Cerebellar cortex (tissue), 1 donor: ENCODE results near the gene HNRNPD.
"Not testable (repeated sequence)": the region's sequence is repeated elsewhere in the genome, so short reads cannot be mapped to it uniquely, and the experiment has no call there.

Experiments used
- DNase-seq: peaks from one replicate; pipeline ENCODE4 v3.0.0-alpha.2; 2015; ENCODE audit warnings: low spot score

HNRNPD gene

GRCh38 chr4:82373816-82374625 lies at the start of gene HNRNPD:
HNRNPD (minus strand) TSS chr4:82373991; CDS start chr4:82373678, 313 bp downstream.
- peak; percentile 100 for DNase-seq

DNA sequence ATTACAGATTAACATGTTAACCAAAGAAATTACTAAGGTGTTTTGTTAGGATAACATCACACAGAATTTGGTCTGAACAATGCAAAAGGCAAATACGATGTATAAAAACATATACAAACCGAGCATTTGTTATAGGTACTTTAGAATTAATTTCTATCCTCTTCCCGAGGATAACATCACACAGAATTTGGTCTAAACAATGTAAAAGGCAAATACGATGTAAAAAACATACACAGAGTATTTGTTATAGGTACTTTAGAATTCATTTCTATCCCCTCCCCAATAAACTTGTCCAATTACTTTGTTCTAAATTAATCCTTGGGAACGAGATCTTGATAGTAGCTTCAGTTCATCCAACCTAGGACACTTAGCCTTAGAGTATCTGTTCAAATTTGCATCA lies 48.8 kb upstream of the HNRNPD start:
- DNase-seq: no peak

GRCh38 chr4:82421796-82422560 lies 48.2 kb upstream of the HNRNPD start:
- peak; percentile 40 for DNase-seq

DNA sequence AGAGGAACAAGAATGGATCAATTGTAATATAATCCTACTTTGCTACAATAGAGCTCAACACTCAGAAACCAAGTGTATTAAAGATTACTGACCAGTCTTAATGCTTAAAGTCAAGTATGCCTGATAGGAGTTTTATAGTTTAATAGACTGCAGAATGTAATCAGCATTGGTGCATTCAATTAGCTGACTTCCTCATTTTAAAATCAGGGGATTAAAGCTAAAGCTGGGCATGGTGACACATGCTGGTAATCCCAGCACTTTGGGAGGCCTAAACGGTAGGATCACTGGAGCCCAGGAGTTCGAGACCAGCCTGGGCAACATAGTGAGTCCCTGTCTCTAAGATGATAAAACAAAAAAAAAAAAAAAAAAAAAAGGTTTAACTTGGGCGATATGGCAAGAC lies 45.7 kb upstream of the HNRNPD start:
- DNase-seq: no peak

GRCh38 chr4:82415922-82416365 lies 42.2 kb upstream of the HNRNPD start:
- no peak for DNase-seq

DNA sequence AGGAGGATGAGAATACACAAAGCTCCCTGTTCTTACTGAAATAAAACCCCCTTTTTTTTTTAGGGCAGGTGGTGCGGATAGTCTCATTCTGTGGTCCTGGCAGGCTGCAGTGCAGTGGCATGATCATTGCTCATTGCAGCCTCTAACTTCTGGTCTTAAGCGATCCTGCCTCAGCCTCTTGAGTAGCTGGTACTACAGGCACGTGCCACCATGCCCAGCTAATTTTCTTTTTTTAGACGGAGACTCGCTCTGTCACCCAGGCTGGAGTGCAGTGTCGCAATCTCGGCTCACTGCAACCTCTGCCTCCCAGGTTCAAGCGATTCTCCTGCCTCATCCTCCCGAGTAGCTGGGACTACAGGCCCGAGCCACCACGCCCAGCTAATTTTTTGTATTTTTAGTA lies 41.3 kb upstream of the HNRNPD start:
- DNase-seq: not testable (repeated sequence)

DNA sequence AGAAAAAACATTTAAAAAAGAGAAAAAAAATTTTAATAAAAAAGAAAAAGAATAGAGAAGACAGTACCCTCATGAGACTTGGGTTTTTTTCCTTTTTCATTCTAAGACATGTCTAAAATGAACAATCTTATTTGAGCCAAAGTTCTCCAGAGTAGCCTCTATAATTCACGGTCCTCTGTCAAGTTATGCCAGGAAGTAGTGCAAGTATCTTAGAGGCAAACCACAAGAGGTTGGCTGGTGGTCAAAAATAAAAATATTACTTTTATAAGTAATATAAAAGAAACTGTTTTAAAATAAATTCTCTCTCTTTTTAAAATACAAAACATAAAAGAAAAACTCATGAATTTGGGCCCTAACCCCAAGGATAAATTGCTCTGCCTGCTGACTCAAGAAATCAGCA lies 29.9 kb upstream of the HNRNPD start:
- no peak for DNase-seq

DNA sequence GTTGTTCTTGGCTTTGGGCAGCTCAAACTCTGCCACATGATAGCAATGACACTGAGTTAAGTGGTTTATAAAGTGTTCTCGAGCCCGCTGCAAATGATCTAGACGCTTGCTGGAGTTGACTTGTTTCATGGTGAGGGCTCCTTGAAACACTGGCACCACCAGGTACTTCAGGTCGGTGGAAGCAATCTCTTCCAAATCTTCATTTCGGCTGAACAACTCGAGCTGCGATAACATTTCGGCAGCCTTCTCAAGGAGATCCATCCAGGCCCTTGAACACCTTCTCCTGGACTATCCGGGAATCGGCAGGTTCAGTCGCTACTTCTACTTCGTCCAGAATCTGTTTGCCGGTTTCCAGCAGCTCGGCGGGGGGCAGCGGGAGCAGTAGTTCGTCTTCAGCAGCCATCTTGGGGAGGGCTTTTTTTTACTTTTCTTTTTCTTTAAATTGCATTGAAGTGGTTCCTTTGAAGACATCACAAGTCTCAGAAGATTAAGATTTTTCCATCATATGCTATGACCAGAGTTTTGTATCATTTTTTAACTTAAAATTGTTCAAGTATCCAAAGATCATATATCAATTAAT lies 28.5 kb upstream of the HNRNPD start:
- DNase-seq: no peak

GRCh38 chr4:82401600-82401999 lies 27.8 kb upstream of the HNRNPD start:
- no peak for DNase-seq

DNA sequence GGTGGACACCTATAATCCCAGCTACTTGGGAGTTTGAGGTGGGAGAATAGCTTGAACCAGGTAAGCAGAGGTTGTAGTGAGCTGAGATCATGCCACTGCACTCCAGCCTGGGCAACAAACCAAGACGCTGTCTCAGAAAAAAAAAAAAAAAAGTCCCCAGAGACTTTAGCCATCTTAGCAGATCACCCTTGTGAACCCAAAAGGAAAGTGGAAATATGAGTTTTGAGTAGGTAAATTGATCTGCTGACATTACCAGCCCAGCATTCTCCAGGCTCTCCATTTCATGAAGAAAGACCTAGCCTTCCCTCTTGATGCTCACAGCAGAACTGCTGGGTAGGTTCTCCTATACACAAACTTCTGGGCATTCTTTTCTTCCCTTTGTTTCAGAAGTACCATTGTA lies 24.5 kb upstream of the HNRNPD start:
- DNase-seq: no peak

DNA sequence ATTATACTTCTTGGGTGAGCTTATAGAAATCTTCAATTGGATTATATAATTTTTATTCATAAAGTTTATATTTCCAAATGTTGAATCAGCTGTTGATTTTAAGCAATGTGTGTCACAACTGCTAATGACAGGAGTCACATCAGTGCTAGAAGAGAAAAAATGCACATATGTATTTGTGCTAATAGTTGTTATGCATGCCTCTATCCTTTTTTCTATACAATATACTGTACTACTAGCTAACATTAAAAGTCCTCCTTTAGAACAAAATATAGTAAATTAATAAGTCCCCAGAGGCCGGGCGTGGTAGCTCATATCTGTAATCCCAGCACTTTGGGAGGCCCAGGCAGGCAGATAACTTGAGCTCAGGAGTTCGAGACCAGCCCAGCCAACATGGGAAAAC lies 23.7 kb upstream of the HNRNPD start:
- DNase-seq: no peak

- no peak for DNase-seq
Measured at GRCh38 chr4:82394896-82395295, 21.1 kb upstream of the HNRNPD start.

DNA sequence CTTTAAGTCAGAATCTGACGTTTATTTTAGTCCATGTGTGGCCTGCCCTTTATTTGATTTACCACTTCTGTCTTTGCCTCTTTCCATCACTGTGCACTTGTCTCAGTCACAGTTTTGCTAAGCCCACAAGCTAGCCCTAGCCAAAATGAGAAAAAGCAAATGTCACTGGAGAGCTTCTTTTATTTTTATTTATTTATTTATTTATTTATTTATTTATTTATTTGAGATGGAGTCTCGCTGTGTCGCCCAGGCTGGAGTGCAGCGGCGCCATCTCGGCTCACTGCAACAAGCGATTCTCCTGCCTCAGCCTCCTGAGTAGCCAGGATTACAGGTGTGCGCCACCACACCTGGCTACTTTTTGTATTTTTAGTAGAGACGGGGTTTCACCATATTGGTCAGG lies 16.3 kb upstream of the HNRNPD start:
- DNase-seq: not testable (repeated sequence)

DNA sequence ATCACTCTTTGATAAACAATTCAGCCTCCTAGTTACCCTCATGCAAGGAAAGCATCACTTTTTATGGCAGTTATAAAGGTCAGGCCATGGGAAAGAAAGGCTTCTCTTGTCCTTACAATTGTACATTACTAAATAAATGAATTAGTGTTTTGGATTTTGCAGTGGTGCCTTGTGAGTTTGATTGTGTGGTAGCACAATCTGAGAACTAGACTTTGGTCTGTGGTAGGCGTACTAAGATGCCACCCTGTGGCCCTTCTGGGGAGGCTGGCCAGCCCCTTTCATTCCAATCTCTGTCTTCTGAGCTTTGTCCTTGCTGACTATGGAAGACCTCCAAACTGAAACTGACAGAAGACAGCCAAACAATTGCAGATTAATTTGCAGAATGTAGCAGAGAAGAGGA lies 14.6 kb upstream of the HNRNPD start:
- no peak for DNase-seq

GRCh38 chr4:82386312-82386711 lies 12.5 kb upstream of the HNRNPD start:
- not testable (repeated sequence) for DNase-seq

DNA sequence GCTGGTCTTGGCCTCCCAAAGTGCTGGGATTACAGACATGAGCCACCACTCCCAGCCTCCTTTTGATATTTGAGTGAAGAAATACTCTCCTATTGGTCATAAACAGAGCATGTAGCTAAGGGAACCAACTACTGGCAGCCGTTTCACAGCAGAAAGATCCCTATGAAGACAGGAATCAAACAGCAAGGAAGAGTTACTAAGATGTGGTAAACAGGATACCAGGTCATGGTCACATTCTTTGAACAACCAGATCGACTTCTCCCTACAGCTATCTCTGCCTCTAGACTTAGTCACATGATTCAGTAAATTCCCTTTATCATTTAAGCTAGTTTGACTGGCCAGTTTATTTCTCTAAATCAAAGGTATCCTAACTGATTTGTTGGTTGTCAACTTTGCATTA lies 9.0 kb upstream of the HNRNPD start:
- no peak for DNase-seq

DNA sequence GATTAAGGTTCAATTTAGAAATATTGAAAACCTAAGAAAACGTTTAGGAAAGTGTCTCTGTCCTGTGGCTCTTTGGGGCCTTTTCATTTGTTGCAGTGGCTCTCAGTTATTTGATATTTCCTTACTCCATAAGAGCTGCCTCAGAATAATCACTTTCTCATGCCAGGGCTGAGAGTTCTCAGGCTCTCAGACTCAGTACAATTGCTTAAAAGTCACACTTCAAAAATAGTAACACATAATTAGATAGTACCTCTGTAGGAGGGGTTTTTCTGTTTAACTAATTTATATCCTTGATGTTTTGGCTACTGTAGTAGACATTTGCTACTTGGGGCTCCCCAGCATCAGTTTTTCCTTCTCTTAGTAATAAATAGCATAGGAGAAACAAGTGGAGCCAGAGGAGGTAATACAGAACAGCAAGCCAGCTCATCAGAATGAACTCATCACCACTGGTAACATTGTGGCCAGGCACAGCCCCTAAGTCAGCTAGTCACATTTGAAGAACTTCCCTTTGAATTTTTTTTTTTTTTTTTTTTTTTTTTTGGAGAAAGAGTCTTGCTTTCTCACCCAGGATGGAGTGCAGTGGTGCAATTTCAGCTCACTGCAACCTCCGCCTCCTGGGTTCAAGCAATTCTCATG lies 8.0 kb upstream of the HNRNPD start:
- DNase-seq: no peak

GRCh38 chr4:82381235-82381634 lies 7.4 kb upstream of the HNRNPD start:
- no peak for DNase-seq

GRCh38 chr4:82380831-82381230 lies 7.0 kb upstream of the HNRNPD start:
- no peak for DNase-seq

DNA sequence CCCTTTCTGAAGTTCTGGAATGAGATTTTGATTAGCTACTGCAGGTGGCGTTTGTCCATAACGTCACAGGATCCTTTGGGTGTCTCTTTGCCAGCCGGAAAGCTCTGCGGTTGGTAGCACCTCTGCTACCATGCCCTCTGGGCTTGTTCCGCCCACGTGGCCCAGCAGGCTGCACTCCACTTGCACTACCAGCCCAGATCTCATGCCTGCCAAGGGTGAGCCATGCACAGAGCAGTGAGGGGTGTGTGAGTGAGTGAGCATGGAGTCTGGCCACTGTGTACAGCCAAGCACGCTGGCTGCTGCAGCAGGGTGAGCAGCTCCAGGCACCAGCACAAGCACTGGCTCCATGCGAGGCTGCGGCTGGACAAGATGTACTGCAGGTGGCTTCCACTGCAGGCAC lies 6.6 kb upstream of the HNRNPD start:
- DNase-seq: no peak

- no peak for DNase-seq
Measured at GRCh38 chr4:82376109-82376508, 2.3 kb upstream of the HNRNPD start.

- DNase-seq: no peak
Measured at GRCh38 chr4:82373486-82373815, 340 bp downstream of the HNRNPD start.
